LNCaP clone FGC (cell line): ENCODE results near the gene LRRC2.

Experiments
- DNase-seq: peaks from one replicate; pipeline ENCODE4 v3.0.0-alpha.2; 2011; ENCODE audit warnings: low read depth
- H3K4me3 ChIP-seq: 2 replicates; pipeline ENCODE4 v1.5.1; 2011; ENCODE audit warnings: mild to moderate bottlenecking, low read depth, low read length, control low read depth
- CTCF ChIP-seq: IDR thresholded peaks from 2 replicates; pipeline ENCODE4 v1.5.1; 2012; ENCODE audit warnings: mild to moderate bottlenecking; ENCODE audit not compliant: control insufficient read depth, insufficient read depth; ENCODE audit errors: extremely low read depth

The LRRC2 gene

GRCh38 chr3:46574881-46575576 is 8.9 kb upstream of the LRRC2 start:
- TF ChIP-seq CTCF, result no peak
- H3K4me3 ChIP-seq, result no peak overlapping the region
- no peak for DNase-seq

- no peak for DNase-seq
- no peak overlapping the region for H3K4me3 ChIP-seq
- no peak for TF ChIP-seq CTCF
Measured at GRCh38 chr3:46574243-46574646, 8.1 kb upstream of the LRRC2 start.

- DNase-seq, result no peak
- TF ChIP-seq CTCF, result no peak
- no peak overlapping the region for H3K4me3 ChIP-seq
Measured at GRCh38 chr3:46573701-46574100, 7.6 kb upstream of the LRRC2 start.

DNA sequence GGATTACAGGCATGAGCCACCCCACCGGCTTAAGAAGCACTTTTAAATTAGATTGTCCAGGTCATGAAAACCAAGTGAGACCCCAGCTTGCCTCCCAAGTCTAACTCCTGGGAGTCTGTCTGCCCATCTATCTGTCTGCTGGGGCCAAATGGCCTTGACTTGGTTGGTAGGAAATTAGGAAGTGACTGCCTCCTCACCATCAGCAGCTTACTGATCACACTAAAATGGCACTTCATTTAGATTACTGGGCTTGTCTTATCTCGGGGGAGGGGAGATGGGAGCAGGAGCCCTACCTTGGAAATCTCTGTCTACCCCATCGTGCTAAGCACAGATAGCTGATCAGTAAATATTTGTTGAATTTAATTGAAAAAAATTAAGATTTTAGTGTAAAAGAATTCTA is 5.6 kb upstream of the LRRC2 start:
- no peak for TF ChIP-seq CTCF
- no peak overlapping the region for H3K4me3 ChIP-seq
- DNase-seq, result no peak

DNA sequence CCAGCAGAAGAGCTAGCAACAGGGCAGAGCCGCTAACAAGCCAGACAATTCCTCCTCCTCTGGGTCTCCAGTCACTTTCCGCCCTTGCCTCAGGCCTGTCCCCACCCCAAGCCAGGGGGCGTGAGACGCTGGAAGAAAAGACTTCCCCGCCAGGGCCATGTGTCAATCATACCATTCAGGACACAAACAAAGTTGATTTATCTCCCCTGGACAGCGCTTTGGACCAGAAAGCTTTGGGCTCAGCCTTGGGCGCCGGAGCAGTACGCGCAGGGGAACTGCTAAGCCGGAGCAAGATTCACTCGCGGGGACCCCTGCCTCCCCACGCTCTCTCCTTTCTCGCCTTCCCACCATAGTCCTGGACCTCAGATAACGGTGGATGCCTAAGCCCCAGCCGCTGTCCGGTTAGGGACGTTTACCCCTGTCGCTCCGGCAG is 479 bp downstream of the LRRC2 start:
- TF ChIP-seq CTCF, result no peak
- H3K4me3 ChIP-seq, result no peak overlapping the region; the same call in 1 of the 2 replicates
- no peak for DNase-seq

DNA sequence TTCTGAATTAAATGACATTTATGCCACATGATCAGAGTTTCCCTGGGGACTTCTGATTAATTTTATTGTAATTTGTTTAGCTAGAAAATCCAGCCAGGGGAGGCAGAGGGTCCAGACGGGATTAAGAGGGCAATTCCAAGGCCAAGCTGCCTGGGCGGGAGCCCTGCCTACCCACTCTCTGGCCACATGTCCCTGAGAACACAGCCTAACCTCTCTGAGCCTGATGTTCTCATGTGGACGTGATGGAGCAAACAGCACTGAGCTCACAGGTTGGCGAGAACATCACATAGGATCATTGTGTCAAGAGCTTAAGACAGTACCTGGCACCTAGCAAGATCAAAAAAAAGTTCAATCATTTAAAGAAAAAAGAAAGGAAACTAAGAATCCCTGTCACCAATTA is 1.0 kb downstream of the LRRC2 start:
- TF ChIP-seq CTCF, result no peak
- H3K4me3 ChIP-seq, result no peak overlapping the region
- DNase-seq, result no peak
